ENCODE data around the gene NELL1.

The NELL1 gene

GRCh38 chr11:20840341-20840740, 171.0 kb downstream of the NELL1 start:
- H3K27ac ChIP-seq (ENCODE audit: low read depth, low read length), result no peak overlapping the region
- no peaks in the 10 kb centered on the region for H3K79me2 ChIP-seq (ENCODE audit: control insufficient read depth, low read length)
- no peaks in the 10 kb centered on the region for H3K4me1 ChIP-seq (ENCODE audit: control insufficient read depth, low read length)
- H3K4me2 ChIP-seq (ENCODE audit: low read length), result no peak overlapping the region
- H3K36me3 ChIP-seq (ENCODE audit: control insufficient read depth, low read length), result no peaks in the 10 kb centered on the region
- no peaks in the 10 kb centered on the region; the same call in 1 of the 2 replicates for H3K9me2 ChIP-seq (replicated peaks; ENCODE audit: control insufficient read depth, low read length)
- TF ChIP-seq CTCF (IDR thresholded peaks at IDR 0.05; ENCODE audit: low read depth, low read length, poor library complexity, severe bottlenecking) (no peak), EZH2phosphoT487 (IDR thresholded peaks at IDR 0.05; ENCODE audit: borderline replicate concordance, low read length) (no peak)
- H3K27me3 ChIP-seq (ENCODE audit: control insufficient read depth, low read length), result no peaks in the 10 kb centered on the region
- H4K20me1 ChIP-seq (ENCODE audit: control insufficient read depth, insufficient read depth, low read depth, low read length), result no peaks in the 10 kb centered on the region
- no peaks in the 10 kb centered on the region for H3K9me3 ChIP-seq (ENCODE audit: control insufficient read depth, insufficient read depth, low read length)
- no peak overlapping the region for H3K4me3 ChIP-seq (ENCODE audit: low read length)
- H3F3A ChIP-seq (ENCODE audit: control insufficient read depth, insufficient read depth), result no peaks in the 10 kb centered on the region

- TF ChIP-seq CTCF (IDR thresholded peaks at IDR 0.05; ENCODE audit: low read depth, low read length, poor library complexity, severe bottlenecking) (no peak), EZH2phosphoT487 (IDR thresholded peaks at IDR 0.05; ENCODE audit: borderline replicate concordance, low read length) (no peak)
- Histone ChIP-seq H3K27me3 (ENCODE audit: control insufficient read depth, low read length) (no peaks in the 10 kb centered on the region), H3K4me1 (ENCODE audit: control insufficient read depth, low read length) (no peaks in the 10 kb centered on the region), H3K79me2 (ENCODE audit: control insufficient read depth, low read length) (no peaks in the 10 kb centered on the region), H3F3A (ENCODE audit: control insufficient read depth, insufficient read depth) (no peaks in the 10 kb centered on the region), H3K4me2 (ENCODE audit: low read length) (no peak overlapping the region), H3K36me3 (ENCODE audit: control insufficient read depth, low read length) (no peaks in the 10 kb centered on the region), H3K9me2 (replicated peaks; ENCODE audit: control insufficient read depth, low read length) (no peaks in the 10 kb centered on the region), H3K27ac (ENCODE audit: low read depth, low read length) (no peak overlapping the region), H3K4me3 (ENCODE audit: low read length) (no peak overlapping the region), H3K9me3 (ENCODE audit: control insufficient read depth, insufficient read depth, low read length) (no peaks in the 10 kb centered on the region), H4K20me1 (ENCODE audit: control insufficient read depth, insufficient read depth, low read depth, low read length) (no peaks in the 10 kb centered on the region)
These were observed 174.8 kb downstream of the NELL1 start for GRCh38 chr11:20844216-20844615.

GRCh38 chr11:20844630-20845029, 175.2 kb downstream of the NELL1 start:
- no peak overlapping the region for H3K4me3 ChIP-seq (ENCODE audit: low read length)
- no peak overlapping the region for H3K27ac ChIP-seq (ENCODE audit: low read depth, low read length)
- H3K4me1 ChIP-seq (ENCODE audit: control insufficient read depth, low read length), result no peaks in the 10 kb centered on the region
- no peaks in the 10 kb centered on the region for H3K36me3 ChIP-seq (ENCODE audit: control insufficient read depth, low read length)
- no peak overlapping the region for H3K4me2 ChIP-seq (ENCODE audit: low read length)
- H4K20me1 ChIP-seq (ENCODE audit: control insufficient read depth, insufficient read depth, low read depth, low read length), result no peaks in the 10 kb centered on the region
- no peaks in the 10 kb centered on the region for H3K9me2 ChIP-seq (replicated peaks; ENCODE audit: control insufficient read depth, low read length)
- TF ChIP-seq CTCF (IDR thresholded peaks at IDR 0.05; ENCODE audit: low read depth, low read length, poor library complexity, severe bottlenecking) (no peak), EZH2phosphoT487 (IDR thresholded peaks at IDR 0.05; ENCODE audit: borderline replicate concordance, low read length) (no peak)
- no peaks in the 10 kb centered on the region for H3K9me3 ChIP-seq (ENCODE audit: control insufficient read depth, insufficient read depth, low read length)
- H3F3A ChIP-seq (ENCODE audit: control insufficient read depth, insufficient read depth), result no peaks in the 10 kb centered on the region
- no peaks in the 10 kb centered on the region for H3K79me2 ChIP-seq (ENCODE audit: control insufficient read depth, low read length)
- H3K27me3 ChIP-seq (ENCODE audit: control insufficient read depth, low read length), result no peaks in the 10 kb centered on the region
